SK-N-DZ (cell line): ENCODE data around the gene CCNB1IP1. TPM values are rescaled to one million over a fixed set of nuclear protein-coding genes. Genes with fewer than 3 reads are reported as not detected.
A peak's percentile ranks its signal among the peaks of the same experiment; 100 is the strongest.
"Not testable (repeated sequence)": the region's sequence is repeated elsewhere in the genome, so short reads cannot be mapped to it uniquely, and the experiment has no call there.

Experiments used
- DNase-seq: peaks from one replicate; pipeline ENCODE4 v3.0.0-alpha.2; 2015; ENCODE audit warnings: low spot score
- polyA plus RNA-seq, 2 experiments: library from polyadenylated mRNA; depleted of rRNA; stranded (reverse); fragments of >200 nt; gene quantifications; 2 replicates each; pipeline ENCODE4 v1.2.3, GENCODE V29; 2014

Gene CCNB1IP1, protein sequence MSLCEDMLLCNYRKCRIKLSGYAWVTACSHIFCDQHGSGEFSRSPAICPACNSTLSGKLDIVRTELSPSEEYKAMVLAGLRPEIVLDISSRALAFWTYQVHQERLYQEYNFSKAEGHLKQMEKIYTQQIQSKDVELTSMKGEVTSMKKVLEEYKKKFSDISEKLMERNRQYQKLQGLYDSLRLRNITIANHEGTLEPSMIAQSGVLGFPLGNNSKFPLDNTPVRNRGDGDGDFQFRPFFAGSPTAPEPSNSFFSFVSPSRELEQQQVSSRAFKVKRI
- polyA plus RNA-seq (2014; cell fraction: cytosol; rRNA removed) = 260 and 262 TPM in 2 replicates
- polyA plus RNA-seq (2014; cell fraction: nucleus; rRNA removed) = 112 and 123 TPM in 2 replicates

DNA sequence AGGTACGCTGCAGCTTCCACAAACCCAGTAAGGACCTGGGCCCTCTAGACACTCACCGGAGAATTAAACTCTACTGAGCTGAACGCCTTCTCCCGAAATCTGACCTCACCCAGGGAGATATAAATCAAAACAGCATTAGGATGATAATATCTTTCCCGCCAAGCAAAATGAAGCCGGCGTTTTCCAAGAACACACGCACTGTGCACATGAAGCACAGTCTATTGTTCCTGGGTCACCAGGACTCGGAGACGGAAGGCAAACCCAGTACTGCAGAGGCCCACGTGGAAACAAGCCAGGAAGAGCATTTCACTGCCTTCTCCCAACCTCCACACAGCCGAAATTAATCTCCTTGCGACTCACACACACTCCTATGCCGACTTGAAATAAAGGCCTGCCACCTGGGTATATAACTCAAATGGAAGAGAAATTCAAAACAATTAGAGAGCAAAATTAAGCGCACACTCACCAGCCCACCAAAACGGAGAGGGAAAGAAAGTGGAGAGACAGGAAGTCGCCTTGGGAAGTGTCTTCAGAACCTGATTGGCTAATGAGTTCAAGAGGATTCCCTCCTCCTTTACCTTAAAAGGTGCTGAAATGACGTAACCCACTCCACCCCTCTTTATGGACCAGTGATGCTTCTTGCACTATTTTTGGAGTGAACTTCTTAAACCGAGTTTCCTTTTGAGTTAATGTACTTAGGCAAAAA, at the start of gene CCNB1IP1:
CCNB1IP1 (minus strand) TSS at position 492 of the 706 bp plus-strand sequence. CDS start 16,756 bp downstream, outside the sequence.
- peak; percentile 88 for DNase-seq

DNA sequence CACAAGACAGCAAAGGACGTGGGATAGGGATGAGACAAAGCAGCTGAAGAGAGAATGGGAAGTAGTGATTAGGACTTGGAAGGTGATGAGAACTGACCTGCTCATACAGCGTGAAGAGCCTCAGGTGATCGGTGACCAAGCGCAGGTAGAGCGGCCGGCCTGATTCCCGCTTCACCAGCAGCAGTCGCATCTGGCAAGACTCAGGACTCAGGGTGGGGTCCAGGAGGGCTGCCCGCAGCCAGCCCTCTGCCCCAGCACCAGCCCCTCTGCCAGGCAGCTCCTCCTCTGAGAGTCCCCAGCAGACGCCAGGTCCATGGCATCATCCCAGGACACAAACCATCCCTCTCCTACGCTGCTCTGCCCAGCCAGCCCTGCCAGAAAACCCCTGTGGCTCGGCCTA, 49.4 kb upstream of the CCNB1IP1 start:
- no peak for DNase-seq

DNA sequence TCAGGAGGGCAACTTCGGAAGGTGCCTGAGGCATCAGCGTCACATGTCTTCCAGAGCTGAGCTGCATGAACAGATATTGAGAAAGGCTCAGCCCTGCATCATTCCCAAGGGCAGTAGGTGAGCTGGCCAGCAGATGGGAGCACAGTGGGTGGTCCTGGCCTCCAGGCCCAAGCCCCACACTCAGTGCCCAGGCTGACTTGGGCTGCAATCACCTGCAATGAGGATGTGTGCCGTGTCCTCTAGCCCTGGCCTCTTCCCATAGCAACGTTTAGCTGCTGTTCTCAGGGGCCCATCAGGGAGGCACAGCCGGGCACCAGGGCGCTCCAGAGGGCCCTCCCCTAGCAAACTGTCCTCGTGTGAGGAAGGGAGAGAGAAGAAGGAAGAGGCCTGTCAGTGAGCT, 48.3 kb upstream of the CCNB1IP1 start:
- DNase-seq = no peak

DNA sequence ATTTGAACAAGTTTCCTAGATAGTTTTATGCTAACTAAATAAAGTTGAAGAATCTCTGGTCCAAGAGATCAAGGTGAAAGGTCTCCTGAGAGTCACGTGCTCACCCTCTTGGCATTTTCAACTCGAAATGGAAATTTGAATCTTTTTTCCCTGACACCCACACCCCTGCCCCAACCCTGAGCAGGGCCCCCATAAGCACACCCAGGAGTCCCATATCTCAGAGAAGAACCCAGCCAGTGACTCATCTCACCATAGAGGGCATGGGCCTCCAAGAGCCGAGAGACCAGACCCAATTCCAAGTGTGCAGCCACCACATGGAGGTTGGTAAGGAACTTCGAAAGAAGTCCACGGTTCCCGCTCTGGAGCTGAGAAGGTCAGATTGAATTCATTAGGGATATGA, 47.6 kb upstream of the CCNB1IP1 start:
- DNase-seq = no peak

DNA sequence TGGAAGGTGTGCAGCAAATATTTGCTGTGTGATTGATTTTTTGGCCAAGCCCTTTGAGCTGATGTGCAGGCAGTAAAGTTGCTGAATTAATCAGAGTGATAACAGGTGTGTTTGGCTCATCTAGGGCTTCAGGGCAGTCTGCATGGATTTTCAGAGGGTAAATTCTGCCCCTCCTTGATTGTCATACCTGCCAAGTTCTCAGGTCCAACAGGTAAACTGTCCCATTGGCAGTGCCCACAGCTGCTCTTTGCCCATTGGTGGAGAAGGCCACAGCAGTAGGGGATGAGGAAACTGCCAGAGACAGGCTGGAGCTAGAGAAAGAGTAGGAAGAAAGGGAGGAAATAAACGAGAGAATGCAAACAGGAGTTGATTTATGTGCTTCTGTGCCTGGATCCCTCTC, 46.7 kb upstream of the CCNB1IP1 start:
- no peak for DNase-seq

DNA sequence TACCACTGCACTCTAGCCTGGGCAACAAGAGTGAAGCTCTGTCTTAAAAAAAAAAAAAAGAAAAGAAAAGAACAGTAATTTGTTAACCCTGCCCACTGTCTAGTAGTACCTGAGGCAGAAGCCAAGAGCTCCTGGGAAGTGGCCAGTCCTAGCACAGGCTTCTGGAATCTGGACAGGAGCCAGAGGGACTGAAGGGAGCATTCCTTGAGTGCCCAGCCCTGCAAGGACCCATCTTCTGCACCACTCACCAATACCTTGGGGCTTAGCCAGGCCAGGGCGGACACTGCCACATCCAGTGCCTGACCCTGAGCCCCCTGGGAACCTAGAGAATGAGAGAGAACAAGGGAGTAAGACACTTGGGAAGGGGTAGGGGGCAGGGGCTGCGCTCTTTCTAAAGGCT, 44.1 kb upstream of the CCNB1IP1 start:
- DNase-seq = no peak

DNA sequence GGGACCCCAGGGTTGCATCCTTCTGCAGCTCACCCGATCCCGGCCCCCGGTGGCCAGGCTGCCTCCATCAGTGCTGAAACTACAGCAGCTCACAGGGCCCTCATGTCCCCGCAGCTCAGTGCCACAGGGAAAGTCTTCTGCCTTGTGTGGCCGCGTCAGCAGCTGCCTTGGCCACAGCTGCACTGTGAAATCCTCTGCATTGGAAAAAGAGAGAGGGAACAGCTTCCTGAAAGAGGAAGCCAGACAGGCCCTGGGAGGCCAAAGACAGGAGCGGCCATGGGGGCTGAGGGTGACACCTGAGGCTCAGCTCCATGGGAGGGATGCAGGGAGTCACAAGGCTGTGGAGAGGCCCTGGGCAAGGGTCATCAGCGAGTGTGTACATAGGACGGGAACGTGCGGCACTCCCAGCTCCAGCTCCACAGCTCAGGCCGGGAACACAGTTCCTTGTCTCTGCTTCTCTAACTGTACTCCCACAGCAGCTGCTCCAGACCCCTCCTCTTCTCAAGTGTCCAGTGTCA, 43.1 kb upstream of the CCNB1IP1 start:
- no peak for DNase-seq

DNA sequence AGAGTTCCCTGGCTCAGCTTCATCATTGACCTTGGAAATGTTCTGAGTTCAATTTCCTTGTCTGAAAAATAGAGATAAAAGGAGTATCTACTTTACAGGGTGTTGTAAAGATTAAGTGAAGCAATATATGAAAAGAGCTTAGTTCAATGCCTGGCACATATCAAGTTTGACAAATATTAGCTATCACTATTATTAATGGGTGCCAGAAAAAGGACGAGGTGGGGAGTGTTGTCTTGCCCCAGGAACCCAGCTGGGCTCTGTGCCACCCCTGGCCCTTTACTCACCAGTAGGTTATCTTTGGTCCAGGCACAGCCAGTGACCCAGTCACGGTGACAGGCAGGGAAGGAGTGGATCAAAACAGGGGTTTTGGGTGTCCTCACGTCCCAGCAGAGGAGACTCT, 42.4 kb upstream of the CCNB1IP1 start:
- DNase-seq = no peak

DNA sequence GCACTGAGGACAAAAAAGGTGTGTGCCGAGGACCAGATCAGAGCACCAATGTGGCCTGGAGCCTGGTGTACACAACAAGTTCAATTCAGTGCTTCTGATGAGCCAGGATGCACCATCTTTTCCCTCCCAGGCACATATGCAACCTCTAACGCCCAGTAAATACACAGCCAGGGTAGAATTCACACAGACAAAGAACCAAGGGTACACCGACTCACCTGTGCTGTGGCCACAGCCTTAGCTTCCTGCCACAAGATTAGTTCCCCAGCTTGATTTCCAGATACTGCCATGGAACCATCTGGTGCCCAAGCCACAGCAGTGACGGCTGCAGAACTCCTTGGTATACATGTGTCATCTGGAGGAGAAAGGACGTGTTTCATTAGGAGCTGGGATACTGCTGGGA, 39.7 kb upstream of the CCNB1IP1 start:
- no peak for DNase-seq

DNA sequence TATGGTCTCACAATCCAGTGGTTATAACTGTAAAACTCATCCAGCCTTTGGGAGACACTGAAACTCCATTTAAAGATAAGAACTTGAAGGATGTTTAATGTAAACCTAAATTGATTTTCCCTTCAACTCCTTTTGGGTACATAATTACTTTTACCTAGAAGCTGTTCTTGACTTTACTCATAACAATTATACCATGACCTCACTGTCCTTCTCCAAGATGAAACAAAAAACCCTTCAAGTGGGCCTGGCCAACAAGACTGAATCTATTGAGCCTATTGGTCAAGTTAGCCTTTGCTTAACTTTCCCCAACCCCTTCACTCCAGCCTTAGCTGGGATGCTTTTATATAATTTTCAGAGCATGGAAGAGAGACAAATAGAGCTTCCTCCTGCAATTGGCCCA, 32.8 kb upstream of the CCNB1IP1 start:
- no peak for DNase-seq

DNA sequence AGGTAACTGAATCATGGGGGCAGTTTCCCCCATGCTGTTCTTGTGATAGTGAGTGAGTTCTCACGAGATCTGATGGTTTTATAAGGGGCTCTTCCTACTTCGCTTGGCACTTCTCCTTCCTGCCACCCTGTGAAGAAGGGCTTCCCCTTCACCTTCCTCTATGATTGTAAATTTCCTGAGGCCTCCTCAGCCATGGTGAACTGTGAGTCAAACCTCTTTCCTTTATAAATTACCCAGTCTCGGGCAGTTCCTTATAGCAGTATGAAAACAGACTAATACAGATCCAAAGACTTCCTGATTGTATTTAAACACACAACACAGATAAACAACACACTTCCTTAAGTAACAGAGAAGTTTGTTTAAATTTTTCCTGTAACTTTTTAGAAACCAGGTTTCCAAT, 25.4 kb upstream of the CCNB1IP1 start:
- DNase-seq = not testable (repeated sequence)

DNA sequence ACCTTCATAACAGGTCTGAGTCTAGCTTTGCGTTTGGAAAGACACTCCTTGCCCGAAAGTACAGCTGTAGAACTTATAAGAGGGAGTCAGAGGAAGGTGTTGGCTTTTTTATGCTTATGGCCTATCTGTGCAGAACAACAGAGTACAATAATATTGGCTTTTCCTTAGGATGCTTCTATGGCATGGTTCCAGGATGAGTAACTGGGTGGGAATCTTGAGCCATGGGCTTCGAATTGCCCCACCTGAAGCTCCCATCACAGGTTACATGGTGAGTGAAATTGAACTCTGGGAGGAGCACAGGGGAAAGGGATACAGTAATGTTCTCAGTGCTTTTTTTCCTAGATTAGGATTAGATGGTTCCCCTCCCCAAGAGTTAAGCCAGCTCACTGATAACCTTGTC, 23.3 kb upstream of the CCNB1IP1 start:
- no peak for DNase-seq

DNA sequence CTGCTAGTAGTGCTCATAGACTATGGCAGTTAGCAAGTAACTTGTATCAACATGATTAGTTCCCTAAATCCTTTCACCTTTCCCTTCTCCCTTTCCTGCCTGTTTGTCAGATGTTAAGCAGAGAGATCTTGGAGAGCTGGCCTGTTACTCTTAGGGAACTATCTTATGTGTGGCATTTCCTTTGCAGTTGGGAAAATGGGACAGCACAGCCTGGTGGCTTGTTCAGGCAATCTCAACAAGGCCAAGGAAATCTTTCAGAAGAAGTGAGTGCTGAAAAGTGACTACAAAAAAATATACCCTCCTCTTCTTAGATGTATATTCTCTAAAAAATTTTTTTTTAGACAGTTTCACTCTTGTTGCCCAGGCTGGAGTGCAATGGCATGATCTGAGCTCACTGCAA, 17.8 kb upstream of the CCNB1IP1 start:
- DNase-seq = no peak

DNA sequence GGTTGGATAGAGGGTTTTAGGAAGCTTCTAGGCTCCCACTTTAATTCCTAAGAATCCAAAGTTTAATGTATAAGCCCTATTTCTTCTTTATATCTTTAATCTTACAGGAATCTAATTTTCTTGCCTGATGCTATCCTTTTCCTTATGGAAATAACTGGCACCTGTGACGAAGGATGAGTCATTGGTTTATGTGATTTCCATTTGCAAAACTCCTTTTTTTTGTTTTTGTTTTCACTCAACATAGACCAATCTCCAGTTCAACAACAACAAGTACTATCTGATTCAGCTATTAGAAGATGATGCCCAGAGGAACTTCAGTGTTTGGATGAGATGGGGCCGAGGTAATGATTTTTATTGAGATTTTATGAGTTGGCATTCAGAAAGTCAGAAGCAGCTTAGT, 17.2 kb upstream of the CCNB1IP1 start:
- no peak for DNase-seq

DNA sequence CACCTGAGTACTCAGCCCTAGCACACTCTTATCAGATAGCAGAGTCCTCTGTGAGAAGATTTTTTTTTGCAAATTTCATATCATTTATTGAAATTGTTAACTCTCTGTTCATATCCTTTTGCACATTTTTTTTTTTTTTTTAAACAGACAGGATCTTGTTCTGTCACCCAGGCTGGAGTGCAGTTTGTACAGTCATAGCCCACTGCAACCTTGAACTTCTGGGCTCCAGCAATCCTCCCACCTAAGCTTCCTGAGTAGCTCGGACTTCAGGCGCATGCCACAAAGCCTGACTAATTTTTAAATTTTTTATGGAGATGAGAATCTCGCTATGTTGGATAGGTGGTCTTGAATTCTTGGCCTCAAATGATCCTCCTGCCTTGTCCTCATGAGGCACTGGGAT, 14.7 kb upstream of the CCNB1IP1 start:
- DNase-seq = no peak

DNA sequence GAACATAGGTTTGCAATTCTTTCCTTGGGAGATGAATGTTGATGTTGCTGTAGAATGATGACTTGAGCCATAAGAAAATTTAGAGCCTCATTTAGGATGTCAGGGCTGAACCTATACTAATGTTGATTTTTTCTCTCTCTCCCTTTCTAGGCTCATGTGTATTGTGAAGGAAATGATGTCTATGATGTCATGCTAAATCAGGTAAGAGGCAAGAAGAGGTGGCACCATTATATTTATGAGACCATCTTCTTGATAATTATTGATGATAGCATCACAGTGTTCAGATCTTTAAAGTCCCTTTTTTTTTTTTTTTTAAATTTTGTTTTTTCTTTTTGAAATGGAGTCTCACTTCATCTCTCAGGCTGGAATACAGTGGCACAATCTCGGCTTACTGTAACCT, 13.6 kb upstream of the CCNB1IP1 start:
- DNase-seq = no peak

DNA sequence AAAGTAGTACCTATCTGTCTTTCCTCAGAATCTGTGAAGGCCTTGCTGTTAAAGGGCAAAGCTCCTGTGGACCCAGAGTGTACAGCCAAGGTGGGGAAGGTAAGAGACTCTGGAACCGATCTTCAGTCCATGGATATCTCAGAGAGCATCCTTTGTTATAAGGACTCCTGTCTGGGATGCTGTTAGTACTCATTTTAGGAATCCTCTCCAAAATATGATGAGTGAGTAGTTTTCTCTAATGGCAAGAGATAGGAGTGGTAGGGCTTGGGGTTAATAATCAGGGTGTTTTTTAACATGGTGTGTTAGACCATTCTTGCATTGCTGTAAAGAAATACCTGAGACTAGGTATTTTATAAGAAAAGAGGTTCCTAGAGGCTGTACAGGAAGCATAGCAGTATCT, 12.3 kb upstream of the CCNB1IP1 start:
- DNase-seq = no peak

DNA sequence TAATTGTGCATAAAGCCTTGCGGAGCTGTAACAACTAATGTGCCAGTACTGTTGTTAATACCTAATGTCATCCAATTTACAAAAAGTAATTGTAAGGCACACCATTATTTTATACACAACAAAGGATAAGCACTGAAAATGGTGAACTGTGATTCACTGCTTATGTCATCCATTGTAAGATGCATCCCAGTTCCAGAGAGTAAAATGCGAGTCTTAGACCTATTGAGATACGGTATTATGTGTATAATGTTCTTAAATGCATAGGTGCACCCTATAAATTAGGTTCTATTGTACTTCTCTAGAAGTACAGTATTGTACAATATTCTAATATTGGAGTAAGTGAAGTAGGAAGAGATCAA, 10.8 kb upstream of the CCNB1IP1 start:
- no peak for DNase-seq

DNA sequence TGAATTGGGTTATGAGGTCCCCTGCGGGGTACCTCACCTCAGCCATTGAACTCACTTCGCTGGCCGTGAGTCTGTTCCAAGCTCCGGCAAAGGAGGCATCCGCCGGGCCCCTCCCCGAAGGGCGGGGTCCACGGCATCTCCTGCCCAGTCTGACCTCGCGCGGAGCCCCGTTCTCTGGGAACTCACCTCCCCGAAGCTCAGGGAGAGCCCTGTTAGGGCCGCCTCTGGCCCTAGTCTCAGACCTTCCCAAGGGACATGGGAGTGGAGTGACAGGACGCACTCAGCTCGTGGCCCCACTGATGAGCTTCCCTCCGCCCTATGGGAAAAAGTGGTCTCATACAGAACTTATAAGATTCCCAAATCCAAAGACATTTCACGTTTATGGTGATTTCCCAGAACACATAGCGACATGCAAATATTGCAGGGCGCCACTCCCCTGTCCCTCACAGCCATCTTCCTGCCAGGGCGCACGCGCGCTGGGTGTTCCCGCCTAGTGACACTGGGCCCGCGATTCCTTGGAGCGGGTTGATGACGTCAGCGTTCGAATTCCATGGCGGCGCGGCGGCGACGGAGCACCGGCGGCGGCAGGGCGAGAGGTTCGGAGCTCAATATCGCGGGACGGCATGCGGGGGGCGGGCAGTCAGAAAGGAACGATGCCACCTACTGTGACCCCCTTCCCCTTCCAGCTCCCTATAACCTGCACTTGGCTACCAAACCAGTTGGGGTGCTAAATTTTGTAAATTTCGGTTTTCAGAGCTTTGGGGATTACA, 10.2 kb upstream of the CCNB1IP1 start, which contains the start of gene PARP2:
PARP2 (plus strand) TSS at position 544 of the 770 bp plus-strand sequence; CDS start at position 551, 7 bp downstream.
- peak; percentile 99 for DNase-seq

DNA sequence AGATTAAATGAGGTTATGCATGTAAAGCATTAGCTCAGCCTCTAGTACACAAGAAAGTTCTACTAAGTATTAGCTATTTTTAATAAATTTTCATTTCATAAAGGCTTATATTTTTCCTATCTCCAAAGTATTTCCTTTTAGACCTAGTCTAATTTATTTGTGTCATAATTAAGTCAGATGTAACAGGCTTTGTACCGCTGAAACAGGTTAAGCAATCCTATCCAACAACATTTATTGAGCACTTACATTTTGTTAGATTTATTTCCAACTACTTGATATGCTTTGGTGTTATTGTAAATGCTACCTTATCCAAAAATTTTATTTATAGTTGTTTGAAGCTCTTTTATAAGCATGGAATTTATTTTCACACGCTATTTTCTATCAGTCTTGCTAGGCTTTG, 8.6 kb upstream of the CCNB1IP1 start:
- DNase-seq = no peak

DNA sequence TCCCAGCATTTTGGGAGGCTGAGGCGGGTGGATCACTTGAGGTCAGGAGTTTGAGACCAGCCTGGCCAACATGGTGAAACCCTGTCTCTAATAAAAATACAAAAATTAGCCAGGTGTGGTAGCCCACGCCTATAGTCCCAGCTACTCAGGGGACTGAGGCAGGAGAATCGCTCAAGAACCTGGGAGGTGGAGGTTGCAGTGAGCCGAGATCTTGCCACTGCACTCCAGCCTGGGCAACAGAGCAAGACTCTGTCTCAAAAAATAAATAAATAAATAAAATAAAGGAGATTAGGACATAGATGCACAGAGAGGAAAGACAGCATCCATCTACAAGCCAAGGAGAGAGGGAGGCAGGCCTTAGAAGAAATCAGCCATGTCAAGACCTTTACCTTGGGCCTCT, 8.0 kb upstream of the CCNB1IP1 start:
- DNase-seq = not testable (repeated sequence)

DNA sequence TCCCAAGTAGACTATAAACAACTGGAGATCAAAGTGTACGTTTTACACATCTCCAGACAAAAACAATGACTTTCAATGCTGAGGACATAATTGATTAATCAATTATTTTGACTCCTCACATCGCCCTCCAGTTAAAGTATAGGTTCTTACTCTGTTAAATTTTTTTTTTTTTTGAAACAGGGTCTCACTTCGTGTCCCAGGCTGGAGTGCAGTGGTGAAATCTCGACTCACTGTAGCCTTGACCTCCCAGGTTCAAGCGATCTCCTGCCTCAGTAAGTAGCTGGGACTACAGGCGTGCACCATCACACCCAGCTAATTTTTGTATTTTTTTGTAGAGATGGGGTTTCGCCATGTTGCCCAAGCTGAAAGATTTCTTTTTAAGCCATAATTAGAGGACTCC, 938 bp upstream of the CCNB1IP1 start:
- DNase-seq = no peak
